ENCODE data around the gene TEKTIP1.

DNA sequence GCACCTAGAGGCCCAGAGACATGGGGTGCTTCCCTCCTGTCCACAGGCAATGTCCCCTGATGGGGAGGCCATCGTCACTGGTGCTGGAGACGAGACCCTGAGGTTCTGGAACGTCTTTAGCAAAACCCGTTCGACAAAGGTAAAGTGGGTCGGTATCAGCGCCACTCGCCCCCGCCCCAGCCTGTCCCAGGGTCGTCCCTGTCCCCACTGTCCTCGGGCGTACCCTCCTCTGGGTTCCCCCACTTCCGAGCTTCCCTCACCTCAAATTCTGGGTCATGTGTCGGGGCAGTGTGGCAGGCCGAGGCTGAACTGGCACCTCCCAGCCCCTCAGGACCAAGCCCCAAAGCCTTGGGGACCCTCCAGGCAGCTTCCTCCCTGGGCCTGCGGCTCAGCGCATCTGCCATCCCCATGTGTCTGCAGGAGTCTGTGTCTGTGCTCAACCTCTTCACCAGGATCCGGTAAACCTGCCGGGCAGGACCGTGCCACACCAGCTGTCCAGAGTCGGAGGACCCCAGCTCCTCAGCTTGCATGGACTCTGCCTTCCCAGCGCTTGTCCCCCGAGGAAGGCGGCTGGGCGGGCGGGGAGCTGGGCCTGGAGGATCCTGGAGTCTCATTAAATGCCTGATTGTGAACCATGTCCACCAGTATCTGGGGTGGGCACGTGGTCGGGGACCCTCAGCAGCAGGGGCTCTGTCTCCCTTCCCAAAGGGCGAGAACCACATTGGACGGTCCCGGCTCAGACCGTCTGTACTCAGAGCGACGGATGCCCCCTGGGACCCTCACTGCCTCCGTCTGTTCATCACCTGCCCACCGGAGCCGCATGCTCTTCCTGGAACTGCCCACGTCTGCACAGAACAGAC is 4.4 kb upstream of the TEKTIP1 start:
- TF ChIP-seq, protein P1, sequence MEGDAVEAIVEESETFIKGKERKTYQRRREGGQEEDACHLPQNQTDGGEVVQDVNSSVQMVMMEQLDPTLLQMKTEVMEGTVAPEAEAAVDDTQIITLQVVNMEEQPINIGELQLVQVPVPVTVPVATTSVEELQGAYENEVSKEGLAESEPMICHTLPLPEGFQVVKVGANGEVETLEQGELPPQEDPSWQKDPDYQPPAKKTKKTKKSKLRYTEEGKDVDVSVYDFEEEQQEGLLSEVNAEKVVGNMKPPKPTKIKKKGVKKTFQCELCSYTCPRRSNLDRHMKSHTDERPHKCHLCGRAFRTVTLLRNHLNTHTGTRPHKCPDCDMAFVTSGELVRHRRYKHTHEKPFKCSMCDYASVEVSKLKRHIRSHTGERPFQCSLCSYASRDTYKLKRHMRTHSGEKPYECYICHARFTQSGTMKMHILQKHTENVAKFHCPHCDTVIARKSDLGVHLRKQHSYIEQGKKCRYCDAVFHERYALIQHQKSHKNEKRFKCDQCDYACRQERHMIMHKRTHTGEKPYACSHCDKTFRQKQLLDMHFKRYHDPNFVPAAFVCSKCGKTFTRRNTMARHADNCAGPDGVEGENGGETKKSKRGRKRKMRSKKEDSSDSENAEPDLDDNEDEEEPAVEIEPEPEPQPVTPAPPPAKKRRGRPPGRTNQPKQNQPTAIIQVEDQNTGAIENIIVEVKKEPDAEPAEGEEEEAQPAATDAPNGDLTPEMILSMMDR (conservative IDR thresholded peaks at IDR 0.05 in 1 of 2, IDR thresholded peaks at IDR 0.05 in 1 of 2; ENCODE audit: low read depth in 1 of 2, low read length in 2 of 2) = no peak
- TF ChIP-seq EZH2 (IDR thresholded peaks at IDR 0.05; ENCODE audit: low read length, missing control alignments) = no peak
